DND-41 (cell line): ENCODE results near the gene NLRP12.

Experiments used
- ATAC-seq: fragments of 200-7000 bp; cut with Tn5 transposase; 3 replicates; pipeline ENCODE4 v1.9.1; 2021; ENCODE audit warnings: low read depth; ENCODE audit not compliant: insufficient read depth
- DNase-seq: peaks from one replicate; pipeline ENCODE4 v3.0.0-alpha.2; 2020
- H2AFZ ChIP-seq: 2 replicates; pipeline ENCODE4 v1.6.0; 2012; ENCODE audit warnings: low read depth, low read length
- H3K27ac ChIP-seq: 2 replicates; pipeline ENCODE4 v1.5.1; 2012; ENCODE audit warnings: low read length, inconsistent platforms
- H3K27me3 ChIP-seq: fragments of 200-600 bp; sonication (generic); 2 replicates; pipeline ENCODE4 v1.6.0; 2012; ENCODE audit warnings: low read length, mild to moderate bottlenecking, inconsistent platforms; ENCODE audit not compliant: insufficient read depth, poor library complexity
- H3K36me3 ChIP-seq: 2 replicates; pipeline ENCODE4 v1.5.1; 2012; ENCODE audit warnings: low read length, inconsistent platforms; ENCODE audit not compliant: insufficient read depth
- H3K4me1 ChIP-seq: 2 replicates; pipeline ENCODE4 v1.5.1; 2012; ENCODE audit warnings: mild to moderate bottlenecking, low read length; ENCODE audit not compliant: insufficient read depth
- H3K4me2 ChIP-seq: 2 replicates; pipeline ENCODE4 v1.6.0; 2012; ENCODE audit warnings: mild to moderate bottlenecking, moderate library complexity, low read length, inconsistent platforms; ENCODE audit not compliant: insufficient read depth
- H3K4me3 ChIP-seq, 2 experiments: fragments of 200-600 bp in 1 of 2; shearing (Covaris generic) in 1 of 2; 2 replicates each; pipeline ENCODE4 v1.5.1; 2012 to 2016; ENCODE audit warnings: inconsistent platforms in 2 of 2, low read length in 2 of 2, mild to moderate bottlenecking in 2 of 2, low read depth in 1 of 2, moderate library complexity in 1 of 2
- H3K79me2 ChIP-seq: 2 replicates; pipeline ENCODE4 v1.6.0; 2012; ENCODE audit warnings: low read length, inconsistent platforms; ENCODE audit not compliant: insufficient read depth
- H3K9ac ChIP-seq: 2 replicates; pipeline ENCODE4 v1.6.0; 2012; ENCODE audit warnings: low read depth, mild to moderate bottlenecking, inconsistent platforms, low read length, moderate library complexity
- H3K9me3 ChIP-seq: 2 replicates; pipeline ENCODE4 v1.5.1; 2012; ENCODE audit warnings: low read length, moderate library complexity, mild to moderate bottlenecking, inconsistent platforms; ENCODE audit not compliant: insufficient read depth, severe bottlenecking
- H4K20me1 ChIP-seq: 2 replicates; pipeline ENCODE4 v1.6.0; 2012; ENCODE audit warnings: low read length; ENCODE audit not compliant: insufficient read depth
- EZH2 ChIP-seq: IDR thresholded peaks from 3 replicates; pipeline ENCODE4 v1.6.1; 2012; ENCODE audit warnings: borderline replicate concordance, low read depth, mild to moderate bottlenecking, moderate library complexity, low read length, inconsistent platforms; ENCODE audit not compliant: severe bottlenecking
- TF ChIP-seq, protein P1 (sequence below): IDR thresholded peaks from 2 replicates; pipeline ENCODE4 v1.5.1; 2012; ENCODE audit warnings: borderline replicate concordance, low read length, moderate library complexity, mild to moderate bottlenecking; ENCODE audit not compliant: poor library complexity, severe bottlenecking; ENCODE audit errors: extremely low read depth

Gene NLRP12, protein sequence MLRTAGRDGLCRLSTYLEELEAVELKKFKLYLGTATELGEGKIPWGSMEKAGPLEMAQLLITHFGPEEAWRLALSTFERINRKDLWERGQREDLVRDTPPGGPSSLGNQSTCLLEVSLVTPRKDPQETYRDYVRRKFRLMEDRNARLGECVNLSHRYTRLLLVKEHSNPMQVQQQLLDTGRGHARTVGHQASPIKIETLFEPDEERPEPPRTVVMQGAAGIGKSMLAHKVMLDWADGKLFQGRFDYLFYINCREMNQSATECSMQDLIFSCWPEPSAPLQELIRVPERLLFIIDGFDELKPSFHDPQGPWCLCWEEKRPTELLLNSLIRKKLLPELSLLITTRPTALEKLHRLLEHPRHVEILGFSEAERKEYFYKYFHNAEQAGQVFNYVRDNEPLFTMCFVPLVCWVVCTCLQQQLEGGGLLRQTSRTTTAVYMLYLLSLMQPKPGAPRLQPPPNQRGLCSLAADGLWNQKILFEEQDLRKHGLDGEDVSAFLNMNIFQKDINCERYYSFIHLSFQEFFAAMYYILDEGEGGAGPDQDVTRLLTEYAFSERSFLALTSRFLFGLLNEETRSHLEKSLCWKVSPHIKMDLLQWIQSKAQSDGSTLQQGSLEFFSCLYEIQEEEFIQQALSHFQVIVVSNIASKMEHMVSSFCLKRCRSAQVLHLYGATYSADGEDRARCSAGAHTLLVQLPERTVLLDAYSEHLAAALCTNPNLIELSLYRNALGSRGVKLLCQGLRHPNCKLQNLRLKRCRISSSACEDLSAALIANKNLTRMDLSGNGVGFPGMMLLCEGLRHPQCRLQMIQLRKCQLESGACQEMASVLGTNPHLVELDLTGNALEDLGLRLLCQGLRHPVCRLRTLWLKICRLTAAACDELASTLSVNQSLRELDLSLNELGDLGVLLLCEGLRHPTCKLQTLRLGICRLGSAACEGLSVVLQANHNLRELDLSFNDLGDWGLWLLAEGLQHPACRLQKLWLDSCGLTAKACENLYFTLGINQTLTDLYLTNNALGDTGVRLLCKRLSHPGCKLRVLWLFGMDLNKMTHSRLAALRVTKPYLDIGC

DNA sequence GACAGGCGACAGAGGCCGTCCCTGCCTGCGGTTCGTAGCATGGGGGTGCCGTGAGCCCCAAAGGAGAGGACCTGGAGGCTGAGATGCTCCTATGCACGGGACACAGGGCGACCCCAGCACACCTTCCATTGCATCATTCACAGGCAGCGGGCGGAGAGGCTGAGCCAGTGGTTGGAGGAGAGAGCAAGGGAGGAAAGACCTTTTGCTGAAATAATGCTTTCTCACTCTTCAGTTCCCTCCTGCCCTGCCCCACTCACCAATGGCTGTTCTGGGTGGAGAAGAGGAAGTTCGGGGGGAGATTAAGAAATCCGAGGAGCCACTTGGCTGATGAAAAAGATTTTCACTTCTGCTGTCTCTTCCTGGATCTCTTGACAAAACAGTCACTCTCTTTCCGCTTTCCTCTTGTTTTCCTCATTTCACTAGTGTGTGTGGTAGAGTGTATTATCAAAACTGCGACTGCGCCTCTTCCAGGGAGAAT is at the start of gene NLRP12:
Gene NLRP12, minus strand, starts transcription at position 181 of the 478 bp plus-strand sequence. Its CDS starts 140 bp downstream, at position 41.
- DNase-seq (no peak), ATAC-seq (no peak)
- H3K79me2 ChIP-seq: no peaks in the 10 kb centered on the region
- no peaks in the 10 kb centered on the region for H3K4me1 ChIP-seq
- no peak within 1 kb of the TSS for H2AFZ ChIP-seq
- H3K27me3 ChIP-seq: no peaks in the 10 kb centered on the region
- H3K4me2 ChIP-seq: no peak within 1 kb of the TSS
- H3K4me3 ChIP-seq: no peak within 1 kb of the TSS
- no peak within 1 kb of the TSS for H3K27ac ChIP-seq
- no peak within 1 kb of the TSS for H3K9ac ChIP-seq
- H4K20me1 ChIP-seq: no peaks in the 10 kb centered on the region
- TF ChIP-seq EZH2: no peak
- TF ChIP-seq, protein P1, sequence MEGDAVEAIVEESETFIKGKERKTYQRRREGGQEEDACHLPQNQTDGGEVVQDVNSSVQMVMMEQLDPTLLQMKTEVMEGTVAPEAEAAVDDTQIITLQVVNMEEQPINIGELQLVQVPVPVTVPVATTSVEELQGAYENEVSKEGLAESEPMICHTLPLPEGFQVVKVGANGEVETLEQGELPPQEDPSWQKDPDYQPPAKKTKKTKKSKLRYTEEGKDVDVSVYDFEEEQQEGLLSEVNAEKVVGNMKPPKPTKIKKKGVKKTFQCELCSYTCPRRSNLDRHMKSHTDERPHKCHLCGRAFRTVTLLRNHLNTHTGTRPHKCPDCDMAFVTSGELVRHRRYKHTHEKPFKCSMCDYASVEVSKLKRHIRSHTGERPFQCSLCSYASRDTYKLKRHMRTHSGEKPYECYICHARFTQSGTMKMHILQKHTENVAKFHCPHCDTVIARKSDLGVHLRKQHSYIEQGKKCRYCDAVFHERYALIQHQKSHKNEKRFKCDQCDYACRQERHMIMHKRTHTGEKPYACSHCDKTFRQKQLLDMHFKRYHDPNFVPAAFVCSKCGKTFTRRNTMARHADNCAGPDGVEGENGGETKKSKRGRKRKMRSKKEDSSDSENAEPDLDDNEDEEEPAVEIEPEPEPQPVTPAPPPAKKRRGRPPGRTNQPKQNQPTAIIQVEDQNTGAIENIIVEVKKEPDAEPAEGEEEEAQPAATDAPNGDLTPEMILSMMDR: no peak
- H3K36me3 ChIP-seq: no peaks in the 10 kb centered on the region
- no peaks in the 10 kb centered on the region for H3K9me3 ChIP-seq

DNA sequence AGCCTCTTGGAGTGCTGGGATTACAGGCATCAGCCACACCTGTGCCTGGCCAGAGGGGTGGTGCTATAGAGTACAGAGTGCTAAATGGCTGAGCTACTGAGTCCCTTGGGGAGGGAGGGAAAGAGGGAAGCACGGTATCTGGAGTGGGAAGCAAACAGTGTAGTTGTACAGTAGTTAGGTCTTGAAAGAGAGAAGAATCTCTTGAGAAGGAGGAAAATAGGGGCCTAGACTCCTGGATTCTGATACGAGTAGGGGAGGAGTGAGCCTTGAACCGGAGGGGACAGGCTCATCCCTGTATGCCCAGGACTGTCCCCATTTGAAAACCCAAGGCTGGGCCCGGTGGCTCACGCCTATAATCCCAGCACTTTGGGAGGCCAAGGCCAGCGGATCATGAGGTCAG is 48.6 kb upstream of the NLRP12 start:
- TF ChIP-seq, protein P1: no peak
- no peak for TF ChIP-seq EZH2
- H3K27me3 ChIP-seq: no peaks in the 10 kb centered on the region
- H3K4me2 ChIP-seq: no peak overlapping the region
- H3K79me2 ChIP-seq: no peaks in the 10 kb centered on the region
- no peak for DNase-seq
- H3K36me3 ChIP-seq: no peaks in the 10 kb centered on the region
- H3K4me3 ChIP-seq: no peak overlapping the region
- H3K4me1 ChIP-seq: no peaks in the 10 kb centered on the region
- H2AFZ ChIP-seq: no peak overlapping the region
- H3K9ac ChIP-seq: no peak overlapping the region
- H4K20me1 ChIP-seq: no peaks in the 10 kb centered on the region; the same call in 1 of the 2 replicates
- H3K9me3 ChIP-seq: no peaks in the 10 kb centered on the region
- no peak overlapping the region for H3K27ac ChIP-seq
- no peak for ATAC-seq

DNA sequence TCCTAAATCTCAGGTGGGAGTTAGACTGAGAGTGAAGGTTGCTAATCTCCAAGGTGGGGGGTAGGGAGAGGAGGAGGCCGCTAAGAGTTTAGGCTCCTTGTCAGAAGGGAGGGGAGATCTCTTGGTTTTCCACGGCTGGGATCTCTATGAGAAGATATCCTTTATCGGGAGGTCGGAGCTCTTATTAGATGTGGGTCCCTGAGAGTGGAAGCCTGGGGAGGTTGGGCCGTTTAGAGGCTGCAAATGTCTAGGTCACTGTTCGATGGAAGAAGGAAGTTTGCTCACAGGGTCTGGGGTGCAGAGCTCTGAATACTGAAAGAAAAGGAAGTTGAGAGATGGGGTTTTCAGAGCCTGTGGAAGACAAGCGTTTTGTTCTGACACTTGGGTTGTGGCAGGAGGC is 47.3 kb upstream of the NLRP12 start:
- Histone ChIP-seq H3K36me3 (no peaks in the 10 kb centered on the region), H4K20me1 (no peaks in the 10 kb centered on the region; the same call in 1 of the 2 replicates), H3K79me2 (no peaks in the 10 kb centered on the region), H3K27ac (no peak overlapping the region), H2AFZ (no peak overlapping the region), H3K4me1 (no peaks in the 10 kb centered on the region), H3K27me3 (no peaks in the 10 kb centered on the region), H3K4me3 (no peak overlapping the region), H3K4me2 (no peak overlapping the region), H3K9ac (no peak overlapping the region), H3K9me3 (no peaks in the 10 kb centered on the region)
- no peak for DNase-seq
- no peak for ATAC-seq
- TF ChIP-seq, protein P1: no peak
- no peak for TF ChIP-seq EZH2
